ENCODE results near the gene SKP2.

DNA sequence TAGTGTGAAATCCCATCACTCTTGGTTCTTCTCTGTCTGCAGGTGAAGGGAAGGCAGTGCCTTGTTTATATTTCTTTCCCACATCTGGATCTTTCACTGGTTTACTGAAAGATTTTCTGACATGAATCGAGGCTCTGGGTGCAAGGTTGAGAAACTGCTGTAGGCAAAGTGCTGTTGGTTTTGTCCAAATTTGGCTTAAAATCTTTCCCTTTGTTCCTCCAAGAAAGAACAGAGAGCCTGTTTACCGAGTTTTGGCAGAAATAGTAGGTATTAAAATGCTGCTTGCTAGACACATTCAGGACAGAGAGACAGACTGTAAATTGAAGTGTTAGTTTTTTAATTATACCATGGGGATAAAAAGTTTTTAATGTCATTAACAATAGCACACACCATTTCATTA is 21.5 kb downstream of the SKP2 start:
- TF ChIP-seq CTCF (IDR thresholded peaks at IDR 0.05 in 4 of 5, conservative IDR thresholded peaks at IDR 0.05 in 1 of 5): no peak
- no peak for TF ChIP-seq POLR2A (IDR thresholded peaks at IDR 0.05)

Measured in gastrocnemius medialis (tissue), 4 donors.